GM18909 (cell line): ENCODE measurements around the gene MEP1A.

Experiments used
- ATAC-seq: cut with Tn5 transposase; IDR thresholded peaks from one replicate; pipeline ENCODE4 v1.9.1; 2021; ENCODE audit warnings: mild to moderate bottlenecking; ENCODE audit not compliant: unreplicated experiment, poor library complexity

The MEP1A gene

GRCh38 chr6:46888578-46888977, 95.4 kb downstream of the MEP1A start:
- no peak for ATAC-seq
